ENCODE measurements around the gene KDM4C. TPM values are rescaled to one million over a fixed set of nuclear protein-coding genes. Genes with fewer than 3 reads are reported as not detected.

The KDM4C gene
- total and polyA plus RNA-seq, 2 of the 8 experiments (the other 6 are each of a cell fraction or from before 2014, with no cell fraction given): 13.0 to 26.1 TPM

DNA sequence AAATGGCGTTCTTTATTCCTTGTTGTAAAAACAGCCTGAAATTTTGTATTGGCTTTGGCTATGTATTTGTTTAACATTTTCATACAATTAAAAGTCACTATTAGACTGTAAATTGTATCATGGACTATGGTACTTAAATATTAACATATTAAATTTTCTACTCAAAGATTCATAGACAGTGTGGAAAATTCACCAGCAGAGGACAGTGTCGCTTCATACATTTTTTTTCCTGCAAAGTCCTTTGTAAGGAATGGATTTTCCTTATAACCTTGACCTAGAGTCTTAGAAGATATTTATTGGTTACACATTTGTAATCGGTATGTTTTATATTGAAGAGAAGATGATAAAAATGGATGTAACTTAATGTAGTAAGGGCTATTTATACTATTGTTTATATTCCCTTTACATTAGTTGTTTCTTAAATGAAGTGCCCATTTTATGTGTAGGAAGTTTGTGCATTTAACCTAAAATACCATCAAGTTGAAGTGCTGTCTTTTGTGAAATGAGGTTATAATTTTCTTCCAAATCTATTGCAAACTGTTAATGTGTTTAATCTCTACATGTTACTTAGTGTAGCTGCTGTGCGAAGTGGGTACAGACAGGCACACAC, 150.1 kb downstream of the KDM4C start:
- Histone ChIP-seq H2BK120ac (replicated peaks; ENCODE audit: low read depth, low read length) (no peak overlapping the region), H3K4me2 (ENCODE audit: insufficient read depth in 1 of 2, low read depth in 2 of 2, low read length in 2 of 2) (no peak overlapping the region), H2BK20ac (ENCODE audit: low read length) (no peak overlapping the region), H3K4me1 (replicated peaks in 1 of 4; ENCODE audit: control insufficient read depth in 3 of 4, insufficient read depth in 4 of 4, low read length in 3 of 4) (peaks cover 0 to 9% (median 3%) of the 10 kb centered on the region in 4 experiments; a peak in 1 of 7 replicates), H2AFZ (ENCODE audit: low read length) (no peak overlapping the region), H3K4me3 (ENCODE audit: extremely low read depth in 1 of 4, insufficient read depth in 2 of 4, low read depth in 3 of 4, low read length in 4 of 4) (no peak overlapping the region), H3K14ac (ENCODE audit: insufficient read length) (no peak overlapping the region), H4K91ac (replicated peaks; ENCODE audit: insufficient read length, low read length) (no peak overlapping the region), H3K23me2 (ENCODE audit: low read depth, low read length) (no peaks in the 10 kb centered on the region), H3K56ac (replicated peaks; ENCODE audit: insufficient read length, low read depth, low read length) (no peak overlapping the region), H3K79me1 (ENCODE audit: low read depth, low read length) (no peaks in the 10 kb centered on the region), H2BK5ac (ENCODE audit: low read depth, low read length) (no peak overlapping the region), H2AK5ac (ENCODE audit: low read depth, low read length) (no peak overlapping the region), H4K20me1 (replicated peaks in 1 of 2; ENCODE audit: control insufficient read depth in 1 of 2, insufficient read depth in 2 of 2, low read length in 2 of 2) (peaks cover 0 to 4% of the 10 kb centered on the region in 2 experiments), H3K23ac (ENCODE audit: insufficient read length) (no peak overlapping the region), H3K79me2 (ENCODE audit: control insufficient read depth in 1 of 2, insufficient read depth in 2 of 2, low read length in 2 of 2) (no peaks in the 10 kb centered on the region), H2BK15ac (ENCODE audit: low read length) (no peak overlapping the region), H4K5ac (ENCODE audit: insufficient read length, low read depth, low read length) (no peak overlapping the region), H2BK12ac (ENCODE audit: low read depth, low read length) (no peak overlapping the region), H3K9me3 (ENCODE audit: insufficient read depth in 2 of 2, low read depth in 1 of 2, low read length in 1 of 2) (no peaks in the 10 kb centered on the region), H3K27ac (ENCODE audit: low read depth, low read length) (no peak overlapping the region), H3K36me3 (ENCODE audit: control insufficient read depth in 2 of 4, insufficient read depth in 4 of 4, low read length in 3 of 4) (no peaks in the 10 kb centered on the region), H3K27me3 (replicated peaks in 1 of 4; ENCODE audit: control insufficient read depth in 3 of 4, extremely low read depth in 1 of 4, insufficient read depth in 3 of 4, low read length in 3 of 4) (no peaks in the 10 kb centered on the region), H3K18ac (ENCODE audit: extremely low read depth, low read length) (no peak overlapping the region), H4K8ac (ENCODE audit: extremely low read depth, insufficient read depth, low read length) (no peak overlapping the region), H3K9ac (replicated peaks in 1 of 4; ENCODE audit: extremely low read depth in 1 of 4, low read depth in 3 of 4, low read length in 3 of 4) (no peak overlapping the region), H3K4ac (replicated peaks; ENCODE audit: insufficient read length, low read depth, low read length) (no peak overlapping the region)
- ChIA-PET CTCF (ENCODE audit: partially characterized antibody) (interaction anchor here (0.7 to 2.4 kb wide), 5 partner anchors 10 to 150 kb away, joined by 3 to 13 read pairs (median 6); no protein-coding TSS in a partner anchor), POLR2A (ENCODE audit: partially characterized antibody) (no interaction called here)
- TF ChIP-seq RAD21 (IDR thresholded peaks at IDR 0.05 in 1 of 2, conservative IDR thresholded peaks at IDR 0.05 in 1 of 2; ENCODE audit: low read depth in 2 of 2, low read length in 2 of 2) (peak; percentile 58 to 71), BRCA1 (IDR thresholded peaks at IDR 0.05; ENCODE audit: low read depth, low read length) (no peak), CTCF (IDR thresholded peaks at IDR 0.05; ENCODE audit: control extremely low read depth in 1 of 3, insufficient read depth in 1 of 3, low read depth in 1 of 3, low read length in 3 of 3) (peak in 2 of 3 experiments; percentile 36 to 38; a peak in 2 of 4 replicates)
- WGBS, 2 experiments (ENCODE audit: extremely low coverage in 1 of 2, insufficient coverage in 1 of 2, insufficient read length in 1 of 2, insufficient replicate concordance in 2 of 2, low coverage in 1 of 2, low lambda C conversion rate in 2 of 2, missing lambda C conversion rate in 1 of 2): 81 to 100% methylated on average over 1 to 4 of the region's 4 CpGs
- FAIRE-seq: peak; percentile 39
- no peak for DNase-seq (ENCODE audit: low read depth in 1 of 2, low spot score in 2 of 2)

Measured in H1 (cell line).